Stimulated activated CD4-positive, alpha-beta T cell treated with anti-CD3 and anti-CD28 coated beads, Interleukin-4, amount 100 ng/mL, for 24 hours (primary cell): ENCODE results near the gene VCX.
"Not testable (repeated sequence)": the region's sequence is repeated elsewhere in the genome, so short reads cannot be mapped to it uniquely, and the experiment has no call there.

Source experiments
- DNase-seq: peaks from one replicate; pipeline ENCODE4 v3.0.0-alpha.2; 2020

Gene VCX

DNA sequence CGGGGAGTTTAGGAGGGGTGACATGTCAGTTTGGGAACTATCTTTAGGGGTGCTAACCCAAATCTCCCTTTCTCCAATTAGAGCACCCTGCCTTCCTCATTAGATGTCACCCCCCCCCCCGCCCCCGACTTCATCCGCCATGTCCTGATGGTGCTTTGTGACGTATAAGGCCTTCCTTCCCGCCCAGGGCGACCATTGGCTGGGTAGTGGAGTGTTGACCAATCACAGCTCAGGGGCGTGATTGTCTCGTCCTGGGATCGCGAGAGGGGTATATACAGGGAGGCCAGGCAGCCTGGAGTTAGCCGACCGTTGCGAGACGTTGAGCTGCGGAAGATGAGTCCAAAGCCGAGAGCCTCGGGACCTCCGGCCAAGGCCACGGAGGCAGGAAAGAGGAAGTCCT lies at the start of gene VCX:
Gene VCX (plus strand): TSS at position 301 of the 400 bp plus-strand sequence. CDS start 33 bp downstream, at position 334.
- DNase-seq: not testable (repeated sequence)

DNA sequence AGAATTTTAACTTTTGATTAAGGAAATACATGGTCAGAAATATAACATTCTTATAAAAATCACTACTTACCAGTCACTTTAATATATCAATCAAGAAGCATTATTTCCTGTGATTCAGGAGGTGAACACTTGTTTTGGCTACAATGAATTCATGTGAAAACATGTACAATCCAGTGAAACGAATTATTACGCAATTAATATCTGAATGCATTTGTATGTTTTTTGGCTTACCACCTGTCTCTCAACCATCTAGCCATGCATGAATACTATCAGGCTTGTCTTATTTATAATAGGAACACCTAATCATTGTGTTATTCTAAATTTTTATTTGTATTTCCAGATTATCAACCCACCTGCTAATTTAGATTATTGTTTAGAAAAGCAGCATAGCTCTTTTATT lies 44.6 kb upstream of the VCX start:
- no peak for DNase-seq

GRCh38 chrX:7801711-7802110 lies 41.3 kb upstream of the VCX start:
- no peak for DNase-seq

DNA sequence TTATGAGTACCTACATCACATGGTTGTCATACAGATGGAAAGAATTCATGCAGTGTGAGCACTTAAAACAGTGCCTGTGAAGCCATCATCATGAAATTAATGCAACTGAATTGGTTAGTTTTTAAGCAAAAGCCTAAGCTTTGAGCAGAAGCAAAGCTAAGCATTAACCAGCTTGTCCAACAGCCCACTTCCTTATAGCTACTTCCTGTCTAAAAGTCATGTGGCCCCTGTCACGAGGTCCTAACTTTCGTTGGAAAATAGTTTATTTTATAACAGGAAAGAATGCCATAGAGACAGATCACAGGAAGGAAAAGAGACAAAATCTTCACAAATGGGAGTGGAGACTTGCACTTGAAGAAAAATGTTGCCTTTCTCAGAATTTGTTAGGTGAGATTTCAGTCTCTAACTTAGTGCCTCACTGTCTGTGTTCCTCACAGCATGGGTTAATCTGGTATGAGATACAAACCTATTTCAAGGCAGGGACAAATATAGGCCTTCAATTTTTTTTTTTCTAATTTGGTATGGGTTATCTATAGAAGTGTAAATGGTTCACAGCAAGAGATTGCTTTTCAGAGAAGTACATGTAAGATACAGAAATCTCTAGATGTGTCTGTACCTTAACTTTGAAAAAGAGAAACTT lies 27.7 kb upstream of the VCX start:
- no peak for DNase-seq

DNA sequence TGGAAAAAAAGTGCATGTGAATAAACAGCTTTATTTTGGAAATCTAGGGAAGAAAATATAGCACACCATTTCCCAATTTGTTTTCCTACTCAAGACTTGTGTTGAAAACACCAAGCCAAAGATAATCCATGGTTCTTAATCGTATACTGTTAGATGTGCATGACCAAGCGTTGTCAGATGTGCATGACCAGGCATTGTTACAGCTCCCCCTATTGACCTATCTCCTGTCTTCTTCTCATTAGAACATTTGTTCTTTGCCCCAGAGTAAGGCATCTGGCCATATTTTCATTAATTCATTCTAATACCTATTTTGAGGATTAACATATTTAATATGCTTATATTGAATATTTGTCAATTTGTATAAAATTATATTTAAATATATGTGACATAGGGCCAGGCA lies 14.4 kb upstream of the VCX start:
- DNase-seq: no peak

DNA sequence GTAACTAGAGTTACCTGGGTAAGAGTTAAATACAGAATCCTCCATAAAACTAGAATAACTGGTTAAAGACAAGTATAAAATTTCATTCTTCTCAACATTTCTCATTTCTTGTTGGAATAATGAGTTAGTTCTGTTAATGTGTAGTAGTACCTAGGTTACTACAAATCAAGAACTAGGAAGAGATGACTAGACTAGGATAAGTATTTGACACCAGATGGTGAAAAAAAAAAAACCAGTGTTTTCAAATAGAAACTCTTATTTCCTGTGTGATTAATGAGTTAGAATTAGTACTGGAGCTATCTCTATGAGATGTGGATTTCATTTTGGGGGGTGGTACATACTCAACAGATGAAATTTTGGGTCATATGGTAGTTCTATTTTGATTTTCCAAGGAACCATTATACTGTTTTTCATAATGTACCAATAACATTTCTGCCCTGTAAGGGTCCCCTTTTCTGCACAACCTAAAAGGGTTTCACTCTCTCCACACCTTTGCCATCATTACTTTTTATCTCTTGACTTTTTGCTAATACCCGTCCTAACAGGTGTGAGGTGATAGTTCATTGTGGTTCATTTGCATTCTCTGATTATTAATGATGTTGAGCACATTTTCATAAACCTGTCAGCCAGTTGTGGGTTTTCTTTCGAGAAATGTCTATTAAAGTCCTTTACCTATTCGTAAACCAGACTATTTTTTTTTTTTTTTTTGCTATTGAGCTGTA lies 1.7 kb upstream of the VCX start:
- no peak for DNase-seq

- no peak for DNase-seq
These were observed 9.2 kb downstream of the VCX start for GRCh38 chrX:7852166-7852565.

DNA sequence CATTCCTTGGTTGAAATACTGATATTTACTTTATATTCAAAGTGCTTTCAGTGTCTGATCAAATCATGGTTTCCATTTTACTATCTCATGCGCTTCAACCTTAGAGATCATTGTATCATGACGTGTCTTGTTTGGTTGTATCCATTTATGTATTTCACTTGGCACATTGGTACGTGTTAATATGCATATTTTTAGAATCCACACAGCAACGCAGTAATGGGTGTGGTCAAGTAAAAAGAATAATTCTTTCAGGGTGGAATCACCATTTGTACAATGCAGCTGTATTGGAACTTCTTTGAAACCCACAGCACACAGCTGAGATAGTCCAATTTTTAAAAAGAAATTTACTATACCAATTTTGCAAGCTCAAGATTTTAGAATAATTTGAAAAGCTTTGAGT lies 29.1 kb downstream of the VCX start:
- no peak for DNase-seq

DNA sequence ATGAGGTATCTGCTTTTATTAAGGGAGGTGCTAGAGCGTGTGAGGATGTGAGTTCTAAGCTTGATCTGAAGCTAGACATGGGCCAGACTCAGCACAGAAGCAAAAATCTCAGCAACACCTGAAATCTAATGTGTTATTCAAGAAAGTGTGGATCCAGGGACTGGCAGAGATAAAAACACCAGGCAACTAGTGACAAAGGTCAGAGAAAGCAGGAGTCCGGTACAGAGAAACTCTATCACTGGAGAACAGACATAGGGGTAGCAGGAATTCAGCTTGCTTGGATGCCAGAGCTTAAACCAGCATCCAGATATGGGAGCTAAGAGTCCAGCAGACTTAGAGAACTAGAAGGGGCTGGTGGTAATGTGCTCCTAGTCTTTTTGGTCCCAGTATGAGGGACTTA lies 34.0 kb downstream of the VCX start:
- DNase-seq: no peak

DNA sequence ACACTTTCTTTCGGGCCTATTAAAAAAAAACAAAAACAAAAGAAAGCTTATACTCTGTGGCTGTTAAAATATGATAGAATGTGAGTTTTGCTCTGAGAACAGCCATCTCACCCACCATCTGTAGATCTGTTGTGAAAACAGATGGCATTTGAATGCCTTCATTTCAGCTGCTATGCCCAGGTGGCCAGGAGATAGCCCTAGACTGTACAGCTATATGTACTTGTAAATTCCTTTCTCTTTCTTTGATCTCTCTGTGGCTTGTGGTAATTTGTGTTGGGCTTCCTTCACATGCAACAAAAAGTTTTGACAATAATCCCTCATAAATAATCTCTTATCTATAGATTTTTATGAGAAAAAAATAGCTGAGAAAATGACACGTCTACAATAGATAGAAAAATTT lies 46.2 kb downstream of the VCX start:
- DNase-seq: no peak

DNA sequence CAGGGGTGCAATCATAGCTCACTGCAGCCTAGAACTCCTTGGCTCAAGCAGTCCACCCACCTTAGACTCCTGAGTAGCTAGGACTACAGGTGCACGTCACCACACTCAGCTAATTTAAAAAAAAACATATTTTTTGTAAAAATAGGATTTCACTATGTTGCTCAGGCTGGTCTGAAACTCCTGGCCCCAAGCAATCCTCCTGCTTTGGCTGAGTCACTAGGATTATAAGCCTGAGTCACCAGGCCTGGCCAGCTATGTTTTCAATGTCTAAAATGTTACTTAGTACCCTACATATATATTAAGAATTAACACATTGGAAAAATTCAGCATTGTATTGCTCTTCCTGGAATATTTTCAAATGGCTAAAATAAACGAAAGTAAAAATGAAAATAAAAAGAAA lies 46.7 kb downstream of the VCX start:
- no peak for DNase-seq

DNA sequence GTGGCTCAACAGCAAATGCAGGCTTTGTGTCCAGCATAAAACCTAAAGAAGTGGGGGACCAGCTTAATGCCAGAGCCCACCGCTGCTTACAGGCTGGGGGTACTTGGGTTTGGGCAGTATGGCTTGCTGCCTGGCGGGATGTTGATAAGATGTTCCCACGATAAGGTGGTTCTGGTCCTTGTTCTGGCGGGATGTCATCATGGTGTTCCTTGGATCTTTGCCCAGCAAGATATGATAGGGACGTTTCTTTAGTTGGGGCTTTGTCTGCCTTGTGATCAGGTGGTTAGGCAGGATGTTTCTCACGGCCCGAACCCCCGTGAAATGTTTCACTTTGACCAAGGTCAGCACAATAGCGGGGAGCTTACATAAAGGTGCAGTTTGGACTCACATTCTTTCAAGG lies 49.0 kb downstream of the VCX start:
- DNase-seq: no peak
